SHP77 (cell line): ENCODE measurements around the gene ITGB8.
A peak's percentile ranks its signal among the peaks of the same experiment; 100 is the strongest.

Experiments used
- DNase-seq, 2 experiments: peaks; one replicate each; lab custom pipeline; 2025; lab: John Stamatoyannopoulos, UW

The ITGB8 gene

GRCh38 chr7:20310301-20310700 is 20.4 kb upstream of the ITGB8 start:
- no peak for DNase-seq

- peak; percentile 44 to 54 for DNase-seq
These were observed 19.5 kb upstream of the ITGB8 start for GRCh38 chr7:20310963-20311742.

- no peak for DNase-seq
These were observed 19.0 kb upstream of the ITGB8 start for GRCh38 chr7:20311743-20312042.

GRCh38 chr7:20312562-20312961 is 18.1 kb upstream of the ITGB8 start:
- DNase-seq = no peak

- DNase-seq = no peak
These were observed 17.1 kb upstream of the ITGB8 start for GRCh38 chr7:20313626-20314025.

GRCh38 chr7:20314198-20314597 is 16.5 kb upstream of the ITGB8 start:
- DNase-seq = no peak

GRCh38 chr7:20316706-20317105 is 14.0 kb upstream of the ITGB8 start:
- no peak for DNase-seq

GRCh38 chr7:20317413-20317812 is 13.3 kb upstream of the ITGB8 start:
- no peak for DNase-seq

GRCh38 chr7:20318933-20319332 is 11.8 kb upstream of the ITGB8 start:
- no peak for DNase-seq

- no peak for DNase-seq
These were observed 10.4 kb upstream of the ITGB8 start for GRCh38 chr7:20320322-20320721.

GRCh38 chr7:20320786-20321185 is 9.9 kb upstream of the ITGB8 start:
- no peak for DNase-seq

- DNase-seq = no peak
These were observed 7.1 kb upstream of the ITGB8 start for GRCh38 chr7:20323595-20323994.

- DNase-seq = no peak
These were observed 4.4 kb upstream of the ITGB8 start for GRCh38 chr7:20326342-20326741.

GRCh38 chr7:20327055-20327454 is 3.6 kb upstream of the ITGB8 start:
- no peak for DNase-seq

GRCh38 chr7:20328027-20328426 is 2.7 kb upstream of the ITGB8 start:
- DNase-seq = no peak

GRCh38 chr7:20328692-20329091 is 2.0 kb upstream of the ITGB8 start:
- no peak for DNase-seq

- DNase-seq = peak; percentile 88 to 89
These were observed 1.1 kb upstream of the ITGB8 start for GRCh38 chr7:20329389-20330238.

- peak in 1 of 2 experiments; percentile 37 for DNase-seq
These were observed 519 bp downstream of the ITGB8 start for GRCh38 chr7:20330928-20331909.

- no peak for DNase-seq
These were observed 1.5 kb downstream of the ITGB8 start for GRCh38 chr7:20331910-20332813.

- DNase-seq = no peak
These were observed 7.6 kb downstream of the ITGB8 start for GRCh38 chr7:20338285-20338684.

- DNase-seq = no peak
These were observed 10.1 kb downstream of the ITGB8 start for GRCh38 chr7:20340839-20341238.
